ENCODE results near the gene ZNF532. TPM values are rescaled to one million over a fixed set of nuclear protein-coding genes. Genes with fewer than 3 reads are reported as not detected.
A peak's percentile ranks its signal among the peaks of the same experiment; 100 is the strongest.

The ZNF532 gene
- total RNA-seq, 1 donor: 49.6 TPM

DNA sequence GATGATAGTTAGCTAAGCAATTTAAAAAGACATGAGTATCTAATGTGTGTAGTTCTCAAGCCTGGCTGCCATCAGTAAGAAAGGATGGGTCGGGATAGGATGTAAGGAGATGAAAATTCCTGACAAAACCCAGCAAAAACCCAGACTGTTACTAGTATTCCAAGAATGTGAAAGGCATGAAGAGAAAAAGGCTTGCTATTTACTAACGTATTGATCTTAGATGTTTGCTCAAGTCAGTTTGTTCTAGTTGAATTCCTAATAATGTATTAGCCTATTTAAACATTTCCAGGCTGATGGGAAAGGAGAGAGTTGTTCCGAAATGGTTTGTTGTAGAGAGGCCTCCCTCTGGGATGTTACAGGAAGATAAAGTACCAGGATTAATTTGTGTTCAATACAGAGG is 88.2 kb downstream of the ZNF532 start:
- no peak overlapping the region for H3K4me2 ChIP-seq (ENCODE audit: insufficient read depth, low read length)

DNA sequence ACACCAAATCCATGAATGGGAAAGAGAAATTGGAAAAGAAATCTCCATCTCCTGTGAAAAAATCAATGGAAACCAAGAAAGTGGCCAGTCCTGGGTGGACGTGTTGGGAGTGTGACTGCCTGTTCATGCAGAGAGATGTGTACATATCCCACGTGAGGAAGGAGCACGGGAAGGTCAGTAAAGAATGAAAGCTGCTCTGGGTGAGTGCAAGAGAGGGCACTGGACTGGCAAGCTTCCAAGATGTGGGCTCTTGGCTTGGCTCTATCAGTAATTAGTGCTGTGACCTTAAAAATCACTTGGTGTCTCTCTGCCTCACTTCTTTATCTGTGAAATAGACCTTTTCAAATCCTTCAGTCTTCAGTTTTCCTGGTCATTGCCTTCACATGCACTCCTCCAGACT is 89.0 kb downstream of the ZNF532 start:
- Histone ChIP-seq H3K27ac (ENCODE audit: low read depth, low read length) (no peak overlapping the region), H2AFZ (ENCODE audit: low read length) (no peak overlapping the region), H3K36me3 (ENCODE audit: insufficient read depth, low read length) (peaks cover 22% of the 10 kb centered on the region), H3K27me3 (ENCODE audit: insufficient read depth, low read length) (no peaks in the 10 kb centered on the region), H4K20me1 (ENCODE audit: insufficient read depth, low read length) (no peaks in the 10 kb centered on the region), H3K79me2 (ENCODE audit: insufficient read depth, low read length) (peaks cover 6% of the 10 kb centered on the region), H3K9me3 (ENCODE audit: low read depth, low read length) (no peaks in the 10 kb centered on the region), H3K4me1 (ENCODE audit: insufficient read depth, low read length) (no peaks in the 10 kb centered on the region), H3K4me2 (ENCODE audit: insufficient read depth, low read length) (no peak overlapping the region), H3K4me3 (ENCODE audit: insufficient read depth, low read length) (no peak overlapping the region)
- no peak for DNase-seq (ENCODE audit: insufficient read length, low spot score, missing footprints)
- TF ChIP-seq, protein P1, sequence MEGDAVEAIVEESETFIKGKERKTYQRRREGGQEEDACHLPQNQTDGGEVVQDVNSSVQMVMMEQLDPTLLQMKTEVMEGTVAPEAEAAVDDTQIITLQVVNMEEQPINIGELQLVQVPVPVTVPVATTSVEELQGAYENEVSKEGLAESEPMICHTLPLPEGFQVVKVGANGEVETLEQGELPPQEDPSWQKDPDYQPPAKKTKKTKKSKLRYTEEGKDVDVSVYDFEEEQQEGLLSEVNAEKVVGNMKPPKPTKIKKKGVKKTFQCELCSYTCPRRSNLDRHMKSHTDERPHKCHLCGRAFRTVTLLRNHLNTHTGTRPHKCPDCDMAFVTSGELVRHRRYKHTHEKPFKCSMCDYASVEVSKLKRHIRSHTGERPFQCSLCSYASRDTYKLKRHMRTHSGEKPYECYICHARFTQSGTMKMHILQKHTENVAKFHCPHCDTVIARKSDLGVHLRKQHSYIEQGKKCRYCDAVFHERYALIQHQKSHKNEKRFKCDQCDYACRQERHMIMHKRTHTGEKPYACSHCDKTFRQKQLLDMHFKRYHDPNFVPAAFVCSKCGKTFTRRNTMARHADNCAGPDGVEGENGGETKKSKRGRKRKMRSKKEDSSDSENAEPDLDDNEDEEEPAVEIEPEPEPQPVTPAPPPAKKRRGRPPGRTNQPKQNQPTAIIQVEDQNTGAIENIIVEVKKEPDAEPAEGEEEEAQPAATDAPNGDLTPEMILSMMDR (IDR thresholded peaks at IDR 0.05; ENCODE audit: extremely low read depth, low read depth, low read length): no peak

More for the DNA sequence above, 88.2 kb downstream of the ZNF532 start:
- H3K36me3 ChIP-seq (ENCODE audit: insufficient read depth, low read length): peaks cover 28% of the 10 kb centered on the region
- no peak overlapping the region for H2AFZ ChIP-seq (ENCODE audit: low read length)
- no peaks in the 10 kb centered on the region for H3K4me1 ChIP-seq (ENCODE audit: insufficient read depth, low read length)
- H3K79me2 ChIP-seq (ENCODE audit: insufficient read depth, low read length): peaks cover 6% of the 10 kb centered on the region
- DNase-seq (ENCODE audit: insufficient read length, low spot score, missing footprints): no peak
- H3K27me3 ChIP-seq (ENCODE audit: insufficient read depth, low read length): no peaks in the 10 kb centered on the region
- no peaks in the 10 kb centered on the region for H4K20me1 ChIP-seq (ENCODE audit: insufficient read depth, low read length)
- H3K9me3 ChIP-seq (ENCODE audit: low read depth, low read length): no peaks in the 10 kb centered on the region
- H3K4me3 ChIP-seq (ENCODE audit: insufficient read depth, low read length): no peak overlapping the region
- H3K27ac ChIP-seq (ENCODE audit: low read depth, low read length): no peak overlapping the region
- TF ChIP-seq, protein P1 (IDR thresholded peaks at IDR 0.05; ENCODE audit: extremely low read depth, low read depth, low read length): no peak

DNA sequence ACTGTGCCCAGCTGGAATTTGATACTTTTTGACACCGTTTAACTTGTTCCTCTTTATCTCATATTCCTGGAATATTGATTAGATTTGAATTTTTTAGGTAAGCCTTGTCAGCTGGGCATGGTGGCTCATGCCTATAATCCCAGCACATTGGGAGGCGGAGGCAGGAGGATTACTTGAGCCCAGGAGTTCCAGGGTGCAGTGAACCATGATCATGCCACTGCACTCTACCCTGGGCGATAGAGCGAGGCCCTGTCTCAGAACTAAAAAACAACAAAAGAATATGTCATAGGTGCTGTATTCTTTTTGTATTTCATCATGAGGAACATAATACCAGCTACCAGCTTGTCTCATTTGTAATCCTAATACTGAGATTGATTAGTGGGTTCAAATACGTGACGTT is 90.3 kb downstream of the ZNF532 start:
- H3K36me3 ChIP-seq (ENCODE audit: insufficient read depth, low read length): peaks cover 11% of the 10 kb centered on the region
- H3K27ac ChIP-seq (ENCODE audit: low read depth, low read length): no peak overlapping the region
- H3K4me1 ChIP-seq (ENCODE audit: insufficient read depth, low read length): no peaks in the 10 kb centered on the region
- no peak overlapping the region for H3K4me2 ChIP-seq (ENCODE audit: insufficient read depth, low read length)
- DNase-seq (ENCODE audit: insufficient read length, low spot score, missing footprints): no peak
- TF ChIP-seq, protein P1 (IDR thresholded peaks at IDR 0.05; ENCODE audit: extremely low read depth, low read depth, low read length): no peak
- no peaks in the 10 kb centered on the region for H3K27me3 ChIP-seq (ENCODE audit: insufficient read depth, low read length)
- no peaks in the 10 kb centered on the region for H4K20me1 ChIP-seq (ENCODE audit: insufficient read depth, low read length)
- H3K4me3 ChIP-seq (ENCODE audit: insufficient read depth, low read length): no peak overlapping the region
- no peak overlapping the region for H2AFZ ChIP-seq (ENCODE audit: low read length)
- H3K79me2 ChIP-seq (ENCODE audit: insufficient read depth, low read length): peaks cover 6% of the 10 kb centered on the region
- no peaks in the 10 kb centered on the region for H3K9me3 ChIP-seq (ENCODE audit: low read depth, low read length)

DNA sequence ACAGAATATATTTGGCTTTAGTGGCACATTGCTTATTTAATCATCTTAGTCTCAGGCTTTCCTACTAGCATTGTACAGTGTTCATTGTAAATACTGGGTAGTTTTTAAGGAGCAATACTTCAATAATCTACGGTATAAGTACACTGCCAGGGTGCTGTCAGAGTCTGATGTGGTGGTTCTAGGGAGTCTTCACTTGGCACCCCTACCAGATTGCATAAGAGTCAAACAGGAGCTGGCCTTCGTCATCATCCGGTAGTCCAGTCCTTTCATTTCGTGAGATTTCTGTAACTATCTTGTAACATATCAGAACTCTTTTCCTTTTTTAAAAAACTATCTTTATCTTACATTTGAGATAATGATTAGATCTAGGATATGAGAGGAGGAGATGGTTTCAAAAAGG is 91.1 kb downstream of the ZNF532 start:
- H4K20me1 ChIP-seq (ENCODE audit: insufficient read depth, low read length): no peaks in the 10 kb centered on the region
- DNase-seq (ENCODE audit: insufficient read length, low spot score, missing footprints): no peak
- H3K4me2 ChIP-seq (ENCODE audit: insufficient read depth, low read length): no peak overlapping the region

More for the DNA sequence above, 91.1 kb downstream of the ZNF532 start:
- Histone ChIP-seq H3K79me2 (ENCODE audit: insufficient read depth, low read length) (peaks cover 6% of the 10 kb centered on the region), H3K27ac (ENCODE audit: low read depth, low read length) (peak overlapping the region; percentile 18), H3K36me3 (ENCODE audit: insufficient read depth, low read length) (peaks cover 11% of the 10 kb centered on the region), H3K4me3 (ENCODE audit: insufficient read depth, low read length) (no peak overlapping the region), H2AFZ (ENCODE audit: low read length) (no peak overlapping the region), H3K9me3 (ENCODE audit: low read depth, low read length) (no peaks in the 10 kb centered on the region), H3K4me1 (ENCODE audit: insufficient read depth, low read length) (no peaks in the 10 kb centered on the region), H3K27me3 (ENCODE audit: insufficient read depth, low read length) (no peaks in the 10 kb centered on the region)
- TF ChIP-seq, protein P1 (IDR thresholded peaks at IDR 0.05; ENCODE audit: extremely low read depth, low read depth, low read length): no peak

Measured in osteoblast (primary cell).